Esophagus muscularis mucosa (tissue), 4 donors: ENCODE measurements around the gene LTBP2. TPM values are rescaled to one million over a fixed set of nuclear protein-coding genes. Genes with fewer than 3 reads are reported as not detected.

ENCODE experiments used
- DNase-seq: peaks from one replicate; pipeline ENCODE4 v3.0.0-alpha.2; 2017; ENCODE audit errors: extremely low spot score
- H3K27ac ChIP-seq, 4 donors: fragments of 200-600 bp; sonication (generic); replicated peaks in 1 of 4; 1 replicate in 3 of 4; 2 replicates in 1 of 4; pipeline ENCODE4 v1.5.1; 2016 to 2019; ENCODE audit warnings: mild to moderate bottlenecking in 1 of 4
- H3K27me3 ChIP-seq, 4 donors: fragments of 200-600 bp; sonication (generic); one replicate each; pipeline versions ENCODE4 v1.5.1 to v1.6.0; 2016 to 2019
- H3K36me3 ChIP-seq, 4 donors: fragments of 200-600 bp; sonication (generic); one replicate each; pipeline ENCODE4 v1.5.1; 2016 to 2019
- H3K4me1 ChIP-seq, 4 donors: fragments of 200-600 bp; sonication (generic); one replicate each; pipeline ENCODE4 v1.5.1; 2016 to 2019
- H3K4me3 ChIP-seq, 4 donors: fragments of 200-600 bp; sonication (generic); 1 replicate in 2 of 4; 2 replicates in 2 of 4; pipeline ENCODE4 v1.5.1; 2016 to 2019; ENCODE audit warnings: mild to moderate bottlenecking in 4 of 4, moderate library complexity in 1 of 4
- H3K9me3 ChIP-seq, 4 donors: fragments of 200-600 bp; sonication (generic); 1 replicate in 3 of 4; 2 replicates in 1 of 4; pipeline ENCODE4 v1.5.1; 2016 to 2019
- CTCF ChIP-seq, 3 experiments: fragments of 200-600 bp in 2 of 3; fragments of 450-650 bp in 1 of 3; sonication (generic) in 2 of 3; IDR thresholded peaks; one replicate each; pipeline ENCODE4 v1.5.1; 2017 to 2019; ENCODE audit warnings: antibody characterized with exemption in 3 of 3, mild to moderate bottlenecking in 2 of 3, moderate library complexity in 1 of 3
- EP300 ChIP-seq: sonication (generic); formaldehyde crosslinking; IDR thresholded peaks from one replicate; pipeline ENCODE4 v1.6.1; 2017; ENCODE audit warnings: antibody characterized with exemption
- POLR2A ChIP-seq: fragments of 450-650 bp; IDR thresholded peaks from one replicate; pipeline ENCODE4 v1.6.1; 2017; ENCODE audit warnings: antibody characterized with exemption, moderate library complexity, mild to moderate bottlenecking, low read depth
- POLR2AphosphoS5 ChIP-seq, 2 donors: sonication (generic); formaldehyde crosslinking; IDR thresholded peaks; one replicate each; pipeline ENCODE4 v1.6.1; 2017; ENCODE audit warnings: antibody characterized with exemption in 2 of 2
- WGBS: methylation state at CpG from one replicate; pipeline ENCODE4 v1.1.5; 2018; 5-methylcytosine and 5-hydroxymethylcytosine counted together
- intact Hi-C: fragments of 100-400 bp; cut with DNase I; formaldehyde crosslinking; loops from one replicate; pipeline ENCODE4 v1.15.1; 2023
- total RNA-seq, 4 donors: library from RNA; depleted of rRNA; stranded (reverse); fragments of >200 nt; gene quantifications; one replicate each; pipeline versions ENCODE4 v1.1.0 to v1.2.1, GENCODE V29; 2016

LTBP2 gene
- total RNA-seq, 4 donors from 2014 or later: 62.0 to 151 (median 109) TPM

GRCh38 chr14:74524076-74524811, 87.8 kb downstream of the LTBP2 start:
- Histone ChIP-seq H3K27ac (no peak overlapping the region), H3K9me3 (no peaks in the 10 kb centered on the region), H3K4me1 (no peaks in the 10 kb centered on the region), H3K4me3 (no peak overlapping the region), H3K27me3 (no peaks in the 10 kb centered on the region), H3K36me3 (peaks cover 0 to 11% (median 2%) of the 10 kb centered on the region in 4 donors)
- DNase-seq: no peak
- intact Hi-C loops: no loop called here
- no peak for TF ChIP-seq POLR2A
- no peak for TF ChIP-seq EP300
- no peak for TF ChIP-seq POLR2AphosphoS5 (IDR thresholded peaks at IDR 0.05)
- no peak for TF ChIP-seq CTCF (IDR thresholded peaks at IDR 0.05)
- 77% methylated on average over 8 of the region's 14 CpGs for WGBS

DNA sequence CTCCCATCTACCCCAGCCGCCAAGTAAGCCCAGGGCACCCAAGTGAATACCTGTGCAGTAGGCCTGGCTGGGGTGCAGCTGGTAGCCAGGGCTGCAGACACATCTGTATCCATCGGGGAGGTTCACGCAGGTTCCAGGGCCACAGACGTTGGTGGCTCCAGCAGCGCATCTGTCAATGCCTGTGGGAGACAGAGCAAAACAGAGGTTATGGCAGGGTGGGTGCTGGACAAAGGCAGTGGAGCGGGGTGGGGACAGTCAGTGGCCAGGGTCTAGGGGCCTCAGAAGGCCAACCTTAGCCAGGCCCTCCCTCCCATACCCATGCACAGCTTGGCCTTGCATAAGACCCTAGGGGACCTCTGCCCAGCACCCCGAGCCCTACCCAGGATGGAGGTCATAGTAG, 89.3 kb downstream of the LTBP2 start:
- H3K9me3 ChIP-seq: no peaks in the 10 kb centered on the region
- WGBS: 80% methylated on average over 1 of the region's 7 CpGs
- H3K27me3 ChIP-seq: no peaks in the 10 kb centered on the region
- no peak overlapping the region for H3K4me3 ChIP-seq
- no peak for DNase-seq
- H3K36me3 ChIP-seq: peaks cover 0 to 11% (median 4%) of the 10 kb centered on the region in 4 donors
- H3K27ac ChIP-seq: no peak overlapping the region
- intact Hi-C loops: no loop called here
- TF ChIP-seq POLR2A (no peak), POLR2AphosphoS5 (IDR thresholded peaks at IDR 0.05) (no peak), EP300 (no peak), CTCF (IDR thresholded peaks at IDR 0.05) (no peak)
- no peaks in the 10 kb centered on the region for H3K4me1 ChIP-seq

DNA sequence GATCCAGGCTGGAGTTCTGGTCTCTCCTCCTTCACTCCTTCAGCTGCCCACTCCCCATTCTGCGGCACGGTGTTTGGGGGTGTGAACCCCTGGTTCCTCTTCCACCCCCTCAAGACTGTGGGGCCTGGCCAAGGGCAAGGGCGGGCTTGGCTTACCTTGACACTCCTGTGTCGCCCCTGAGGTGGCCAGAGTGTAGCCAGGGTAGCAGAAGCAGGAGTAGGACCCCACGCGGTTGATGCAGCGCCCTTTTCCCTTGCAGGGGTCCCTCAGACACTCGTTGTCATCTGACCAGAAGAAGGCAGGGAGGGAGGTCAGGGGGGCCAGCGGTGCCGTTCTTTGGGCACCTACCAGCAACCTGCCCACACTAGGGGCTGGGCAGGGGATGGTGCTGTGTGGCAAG, 90.3 kb downstream of the LTBP2 start:
- Histone ChIP-seq H3K27me3 (no peaks in the 10 kb centered on the region), H3K4me3 (no peak overlapping the region), H3K9me3 (no peaks in the 10 kb centered on the region), H3K27ac (no peak overlapping the region), H3K4me1 (no peaks in the 10 kb centered on the region), H3K36me3 (peaks cover 0 to 14% (median 6%) of the 10 kb centered on the region in 4 donors)
- 93% methylated on average over 6 of the region's 10 CpGs for WGBS
- no peak for TF ChIP-seq POLR2A
- no peak for TF ChIP-seq CTCF (IDR thresholded peaks at IDR 0.05)
- TF ChIP-seq EP300: no peak
- no peak for TF ChIP-seq POLR2AphosphoS5 (IDR thresholded peaks at IDR 0.05)
- intact Hi-C loops: no loop called here
- DNase-seq: no peak

- WGBS: 78% methylated on average over 6 of the region's 6 CpGs
- Histone ChIP-seq H3K27ac (no peak overlapping the region), H3K27me3 (no peaks in the 10 kb centered on the region), H3K4me3 (no peak overlapping the region), H3K4me1 (no peaks in the 10 kb centered on the region), H3K9me3 (no peaks in the 10 kb centered on the region), H3K36me3 (peaks cover 0 to 16% (median 11%) of the 10 kb centered on the region in 4 donors)
- DNase-seq: no peak
- TF ChIP-seq EP300 (no peak), CTCF (IDR thresholded peaks at IDR 0.05) (no peak), POLR2AphosphoS5 (IDR thresholded peaks at IDR 0.05) (no peak), POLR2A (no peak)
- intact Hi-C loops: no loop called here
Measured at GRCh38 chr14:74519316-74520074, 92.5 kb downstream of the LTBP2 start.
